ENCODE measurements around the gene XXYLT1. TPM values are rescaled to one million over a fixed set of nuclear protein-coding genes. Genes with fewer than 3 reads are reported as not detected.

Gene XXYLT1
- total and polyA plus RNA-seq, 2 of the 8 experiments (the other 6 are each of a cell fraction or from before 2014, with no cell fraction given): 18.9 to 23.8 TPM

GRCh38 chr3:195226445-195226844 is 44.5 kb downstream of the XXYLT1 start:
- CTCF ChIA-PET (ENCODE audit: partially characterized antibody): interaction anchor here (0.7 to 2.9 kb wide), 18 partner anchors 10 to 543 kb away, joined by 3 to 14 read pairs (median 4); no protein-coding TSS in a partner anchor
- H2BK12ac ChIP-seq (ENCODE audit: low read depth, low read length): no peak overlapping the region

More at GRCh38 chr3:195226445-195226844, 44.5 kb downstream of the XXYLT1 start:
- Histone ChIP-seq H2BK5ac (ENCODE audit: low read depth, low read length) (no peak overlapping the region; the same call in 1 of the 2 replicates), H3K23me2 (ENCODE audit: low read depth, low read length) (no peaks in the 10 kb centered on the region), H3K4me2 (ENCODE audit: insufficient read depth in 1 of 2, low read depth in 2 of 2, low read length in 2 of 2) (no peak overlapping the region), H3K23ac (ENCODE audit: insufficient read length) (no peak overlapping the region), H2AK5ac (ENCODE audit: low read depth, low read length) (no peak overlapping the region), H3K9ac (replicated peaks in 1 of 4; ENCODE audit: extremely low read depth in 1 of 4, low read depth in 3 of 4, low read length in 3 of 4) (no peak overlapping the region), H3K4me3 (ENCODE audit: extremely low read depth in 1 of 4, insufficient read depth in 2 of 4, low read depth in 3 of 4, low read length in 4 of 4) (no peak overlapping the region), H3K9me3 (ENCODE audit: insufficient read depth in 2 of 2, low read depth in 1 of 2, low read length in 1 of 2) (no peaks in the 10 kb centered on the region), H3K27ac (ENCODE audit: low read depth, low read length) (no peak overlapping the region), H2BK120ac (replicated peaks; ENCODE audit: low read depth, low read length) (no peak overlapping the region), H3K79me1 (ENCODE audit: low read depth, low read length) (peaks cover 6% of the 10 kb centered on the region), H4K91ac (replicated peaks; ENCODE audit: insufficient read length, low read length) (no peak overlapping the region), H3K4ac (replicated peaks; ENCODE audit: insufficient read length, low read depth, low read length) (no peak overlapping the region), H3K36me3 (ENCODE audit: control insufficient read depth in 2 of 4, insufficient read depth in 4 of 4, low read length in 3 of 4) (peaks cover 0 to 4% (median 2%) of the 10 kb centered on the region in 4 experiments; a peak in 3 of 8 replicates), H2BK15ac (ENCODE audit: low read length) (no peak overlapping the region), H4K8ac (ENCODE audit: extremely low read depth, insufficient read depth, low read length) (no peak overlapping the region), H3K14ac (ENCODE audit: insufficient read length) (no peak overlapping the region), H2BK20ac (ENCODE audit: low read length) (no peak overlapping the region), H4K20me1 (replicated peaks in 1 of 2; ENCODE audit: control insufficient read depth in 1 of 2, insufficient read depth in 2 of 2, low read length in 2 of 2) (peaks cover 2 to 3% of the 10 kb centered on the region in 2 experiments), H3K56ac (replicated peaks; ENCODE audit: insufficient read length, low read depth, low read length) (no peak overlapping the region), H4K5ac (ENCODE audit: insufficient read length, low read depth, low read length) (no peak overlapping the region), H3K18ac (ENCODE audit: extremely low read depth, low read length) (no peak overlapping the region), H3K4me1 (replicated peaks in 1 of 4; ENCODE audit: control insufficient read depth in 3 of 4, insufficient read depth in 4 of 4, low read length in 3 of 4) (peaks cover 0 to 12% (median 5%) of the 10 kb centered on the region in 4 experiments; a peak in 6 of 7 replicates), H2AFZ (ENCODE audit: low read length) (no peak overlapping the region), H3K79me2 (ENCODE audit: control insufficient read depth in 1 of 2, insufficient read depth in 2 of 2, low read length in 2 of 2) (peaks cover 0 to 6% of the 10 kb centered on the region in 2 experiments; a peak in 1 of 4 replicates), H3K27me3 (replicated peaks in 1 of 4; ENCODE audit: control insufficient read depth in 3 of 4, extremely low read depth in 1 of 4, insufficient read depth in 3 of 4, low read length in 3 of 4) (no peaks in the 10 kb centered on the region)
- POLR2A ChIA-PET (ENCODE audit: partially characterized antibody): no interaction called here
- 91% methylated on average over 7 of the region's 7 CpGs; no CpG with 5 or more reads in 1 of the 2 experiments for WGBS, 2 experiments (ENCODE audit: extremely low coverage in 1 of 2, insufficient coverage in 1 of 2, insufficient read length in 1 of 2, insufficient replicate concordance in 2 of 2, low coverage in 1 of 2, low lambda C conversion rate in 2 of 2, missing lambda C conversion rate in 1 of 2)
- TF ChIP-seq TCF12 (IDR thresholded peaks at IDR 0.05; ENCODE audit: low read depth, low read length) (no peak), RNF2 (IDR thresholded peaks at IDR 0.05; ENCODE audit: borderline replicate concordance, low read depth, low read length, missing control alignments, poor library complexity, severe bottlenecking) (no peak), RXRA (IDR thresholded peaks at IDR 0.05; ENCODE audit: insufficient read depth, low read depth, low read length) (no peak), BCL11A (IDR thresholded peaks at IDR 0.05; ENCODE audit: low read depth in 2 of 2, low read length in 2 of 2) (no peak), KDM1A (IDR thresholded peaks at IDR 0.05; ENCODE audit: borderline replicate concordance, low read length) (no peak), SUZ12 (IDR thresholded peaks at IDR 0.05; ENCODE audit: low read length) (no peak), GABPA (IDR thresholded peaks at IDR 0.05; ENCODE audit: borderline replicate concordance, insufficient read depth, low read length) (no peak), SP4 (IDR thresholded peaks at IDR 0.05; ENCODE audit: low read length) (no peak), MAFK (IDR thresholded peaks at IDR 0.05; ENCODE audit: low read depth, low read length) (no peak), SRF (IDR thresholded peaks at IDR 0.05; ENCODE audit: low read depth, low read length) (no peak), ATF2 (IDR thresholded peaks at IDR 0.05; ENCODE audit: low read length) (no peak)
- DNase-seq (ENCODE audit: low read depth in 1 of 2, low spot score in 2 of 2) (peak in 1 of 2 experiments; percentile 16), FAIRE-seq (no peak)
